GM12875 (cell line): ENCODE measurements around the gene SYNDIG1.

ENCODE experiments used
- H3K4me3 ChIP-seq: one replicate; pipeline ENCODE4 v1.5.1; 2011; ENCODE audit warnings: low read depth, low read length, control low read depth
- CTCF ChIP-seq: IDR thresholded peaks from 2 replicates; pipeline ENCODE4 v1.5.1; 2011; ENCODE audit warnings: low read depth, mild to moderate bottlenecking, control low read depth, inconsistent platforms, low read length, moderate library complexity, borderline replicate concordance; ENCODE audit not compliant: insufficient read depth

The SYNDIG1 gene

GRCh38 chr20:24559114-24559732 lies 89.8 kb downstream of the SYNDIG1 start:
- no peak for TF ChIP-seq CTCF
- no peak overlapping the region for H3K4me3 ChIP-seq

GRCh38 chr20:24560571-24561491 lies 91.4 kb downstream of the SYNDIG1 start:
- H3K4me3 ChIP-seq = no peak overlapping the region

GRCh38 chr20:24565835-24566351 lies 96.5 kb downstream of the SYNDIG1 start:
- H3K4me3 ChIP-seq = no peak overlapping the region
- no peak for TF ChIP-seq CTCF

More at GRCh38 chr20:24560571-24561491, 91.4 kb downstream of the SYNDIG1 start:
- no peak for TF ChIP-seq CTCF

- no peak overlapping the region for H3K4me3 ChIP-seq
- no peak for TF ChIP-seq CTCF
These were observed 97.2 kb downstream of the SYNDIG1 start for GRCh38 chr20:24566656-24567055.

GRCh38 chr20:24567508-24567907 lies 98.1 kb downstream of the SYNDIG1 start:
- H3K4me3 ChIP-seq = no peak overlapping the region
- no peak for TF ChIP-seq CTCF

GRCh38 chr20:24568842-24569241 lies 99.4 kb downstream of the SYNDIG1 start:
- TF ChIP-seq CTCF = no peak

GRCh38 chr20:24571159-24571558 lies 101.7 kb downstream of the SYNDIG1 start:
- TF ChIP-seq CTCF = no peak
- no peak overlapping the region for H3K4me3 ChIP-seq

More at GRCh38 chr20:24568842-24569241, 99.4 kb downstream of the SYNDIG1 start:
- H3K4me3 ChIP-seq = no peak overlapping the region
